ENCODE measurements around the gene LYPD4.

LYPD4 gene

DNA sequence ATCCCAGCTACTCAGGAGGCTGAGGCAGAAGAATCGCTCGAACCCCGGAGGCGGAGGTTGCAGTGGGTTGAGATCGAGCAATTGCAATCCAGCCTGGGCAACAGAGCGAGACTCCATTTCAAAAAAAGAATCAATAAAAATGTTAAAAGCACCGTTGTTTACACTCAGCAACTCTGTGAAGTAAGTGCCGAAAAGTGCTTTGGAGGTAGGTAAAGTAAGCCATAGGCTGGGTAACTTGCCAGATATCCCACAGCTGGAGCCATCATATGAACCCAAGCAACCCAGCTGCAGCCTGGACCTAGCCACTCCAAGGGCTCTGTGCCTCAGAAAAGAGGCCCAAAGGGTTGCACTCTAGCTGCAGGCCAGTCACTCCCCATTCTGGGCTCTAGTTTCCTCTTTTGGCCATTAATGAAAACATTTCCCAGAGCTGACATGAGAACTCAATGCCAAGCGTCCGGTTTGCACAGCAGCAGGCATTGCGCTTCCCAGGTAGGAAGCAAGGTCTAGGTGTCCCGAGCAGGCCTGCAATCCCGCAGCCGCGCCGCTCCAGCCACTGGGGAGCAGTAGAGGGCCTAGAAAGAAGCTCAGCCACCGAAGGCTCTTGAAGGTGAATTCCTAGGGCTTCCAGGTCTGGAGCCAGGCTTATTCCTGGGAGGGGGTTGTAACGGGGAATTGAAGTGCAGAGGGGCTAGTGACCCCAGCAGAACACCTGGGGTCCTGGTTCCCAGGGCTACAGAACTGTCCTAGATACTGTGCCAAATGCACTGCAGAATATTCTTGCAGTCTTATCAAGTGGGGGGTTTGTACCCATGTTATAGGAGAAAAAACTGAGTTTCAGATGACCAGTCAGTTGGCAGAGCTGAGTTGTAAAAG lies 28.5 kb upstream of the LYPD4 start:
- DNase-seq: peak; percentile 74 to 75

DNA sequence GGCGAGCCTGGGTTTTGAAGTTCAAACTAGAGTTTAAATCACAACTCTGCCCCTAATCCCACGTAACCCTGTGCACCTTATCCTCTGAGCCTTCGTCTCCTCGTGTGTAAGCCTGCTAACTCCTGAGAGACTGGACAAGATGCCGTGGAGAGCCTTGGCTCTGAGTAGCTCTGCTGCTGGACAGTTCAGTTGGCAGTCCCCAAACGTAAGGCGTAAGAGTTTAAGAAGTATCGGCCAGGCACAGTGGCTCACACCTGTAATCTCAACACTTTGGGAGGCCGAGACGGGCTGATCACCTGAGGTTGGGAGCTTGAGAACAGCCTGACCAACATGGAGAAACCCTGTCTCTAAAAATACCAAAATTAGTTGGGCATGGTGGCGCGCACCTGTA lies 27.9 kb upstream of the LYPD4 start:
- DNase-seq: no peak

DNA sequence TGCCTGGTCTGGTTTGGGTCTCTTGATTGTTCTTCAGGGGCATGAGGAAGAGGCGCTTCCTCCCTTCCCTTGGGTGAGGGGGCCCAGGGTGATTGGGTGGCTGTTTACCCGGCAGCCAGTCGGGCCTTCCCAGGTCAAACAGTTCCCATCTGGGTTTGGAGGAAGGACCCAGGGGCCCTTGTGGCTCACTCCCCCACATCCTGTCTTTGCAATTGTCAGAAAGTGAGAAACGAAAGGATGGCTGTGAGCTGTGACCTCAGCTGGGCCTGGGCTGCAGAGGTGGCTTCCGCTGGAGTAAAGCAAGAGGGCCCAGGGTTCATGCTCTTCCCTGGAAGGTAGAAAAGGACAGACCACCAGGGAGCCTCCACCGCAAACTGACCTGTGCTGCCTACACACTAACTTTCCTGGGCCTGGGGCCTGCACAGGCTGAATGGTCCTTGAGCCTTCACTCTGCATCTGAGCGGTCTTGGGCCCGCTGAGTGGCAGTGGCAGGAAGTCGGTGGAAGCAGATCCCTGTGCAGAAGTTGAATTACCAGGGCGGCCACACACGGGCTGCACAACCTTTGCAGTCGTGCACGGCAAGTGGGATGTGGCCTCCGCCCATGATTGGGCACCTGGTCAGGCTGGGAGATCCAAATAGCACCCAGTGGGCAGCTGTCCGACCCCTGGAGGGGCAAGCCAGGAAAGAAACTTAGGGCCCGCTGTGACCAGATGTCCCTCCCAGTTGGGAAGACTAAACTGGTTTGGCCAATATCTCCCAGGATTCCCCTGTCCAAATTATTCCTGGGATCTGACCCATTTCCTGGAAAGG lies 27.3 kb upstream of the LYPD4 start:
- peak; percentile 94 to 96 for DNase-seq

DNA sequence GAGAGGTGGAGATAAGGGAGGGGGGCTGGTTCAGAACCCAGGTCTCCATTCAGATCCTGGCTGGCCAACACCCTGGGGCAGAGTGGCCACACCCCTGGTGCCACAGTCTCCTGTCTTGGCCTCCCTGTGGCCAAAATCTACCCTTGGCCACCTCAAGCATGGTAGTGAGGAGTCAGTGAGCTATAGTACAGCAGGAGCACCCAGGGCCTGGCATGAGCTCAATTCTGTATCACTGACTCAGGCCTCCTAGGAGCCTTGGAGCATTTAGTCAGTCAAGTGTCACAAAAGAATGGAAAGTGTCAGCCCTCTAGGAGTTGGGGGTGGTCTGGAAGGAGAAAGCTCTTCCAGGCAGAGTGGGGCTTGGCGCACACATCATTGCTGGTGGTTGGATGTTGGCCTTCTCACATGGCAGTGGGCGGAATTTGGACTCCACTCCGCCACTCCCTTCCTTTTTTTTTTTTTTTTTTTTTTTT lies 26.0 kb upstream of the LYPD4 start:
- DNase-seq: peak; percentile 39 to 49

DNA sequence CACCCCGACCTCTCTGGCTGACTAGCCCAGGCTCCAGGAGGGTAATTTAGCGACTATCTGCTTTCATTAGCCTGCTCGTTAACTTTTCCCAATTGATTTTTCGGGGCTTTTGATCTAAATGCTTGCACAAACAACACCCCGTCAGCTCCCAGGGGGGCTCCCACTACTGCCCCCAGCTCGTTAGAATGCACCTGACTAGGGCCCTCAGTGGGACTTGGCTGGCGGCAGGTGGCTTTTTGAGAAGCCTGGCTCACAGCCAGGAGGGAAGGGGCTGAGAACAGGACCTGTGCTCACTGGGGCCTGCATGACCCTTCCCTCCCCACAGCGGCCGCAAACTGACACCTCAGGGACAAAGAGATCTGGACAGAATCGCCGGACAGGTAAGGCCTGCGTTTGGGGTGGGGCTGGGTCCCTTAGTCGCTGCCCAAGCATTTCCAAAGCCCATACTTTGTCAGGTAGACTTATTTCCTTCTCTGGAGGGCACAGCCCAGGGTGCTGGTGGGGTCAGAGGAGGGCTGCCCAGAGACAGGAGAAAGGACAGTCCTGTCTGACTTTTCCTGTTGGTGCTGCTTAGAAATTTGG lies 25.0 kb upstream of the LYPD4 start:
- no peak for DNase-seq

DNA sequence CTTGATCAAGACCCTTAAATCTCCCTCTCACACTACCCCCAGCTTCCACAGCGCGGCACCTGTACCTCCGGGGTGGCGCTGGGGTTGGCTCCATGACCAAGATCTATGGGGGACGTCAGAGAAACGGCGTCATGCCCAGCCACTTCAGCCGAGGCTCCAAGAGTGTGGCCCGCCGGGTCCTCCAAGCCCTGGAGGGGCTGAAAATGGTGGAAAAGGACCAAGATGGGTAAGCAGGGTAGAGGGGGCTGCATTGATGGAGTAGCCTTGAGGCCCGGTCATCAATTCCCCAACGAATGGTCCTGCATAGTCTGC lies 24.5 kb upstream of the LYPD4 start:
- no peak for DNase-seq

DNA sequence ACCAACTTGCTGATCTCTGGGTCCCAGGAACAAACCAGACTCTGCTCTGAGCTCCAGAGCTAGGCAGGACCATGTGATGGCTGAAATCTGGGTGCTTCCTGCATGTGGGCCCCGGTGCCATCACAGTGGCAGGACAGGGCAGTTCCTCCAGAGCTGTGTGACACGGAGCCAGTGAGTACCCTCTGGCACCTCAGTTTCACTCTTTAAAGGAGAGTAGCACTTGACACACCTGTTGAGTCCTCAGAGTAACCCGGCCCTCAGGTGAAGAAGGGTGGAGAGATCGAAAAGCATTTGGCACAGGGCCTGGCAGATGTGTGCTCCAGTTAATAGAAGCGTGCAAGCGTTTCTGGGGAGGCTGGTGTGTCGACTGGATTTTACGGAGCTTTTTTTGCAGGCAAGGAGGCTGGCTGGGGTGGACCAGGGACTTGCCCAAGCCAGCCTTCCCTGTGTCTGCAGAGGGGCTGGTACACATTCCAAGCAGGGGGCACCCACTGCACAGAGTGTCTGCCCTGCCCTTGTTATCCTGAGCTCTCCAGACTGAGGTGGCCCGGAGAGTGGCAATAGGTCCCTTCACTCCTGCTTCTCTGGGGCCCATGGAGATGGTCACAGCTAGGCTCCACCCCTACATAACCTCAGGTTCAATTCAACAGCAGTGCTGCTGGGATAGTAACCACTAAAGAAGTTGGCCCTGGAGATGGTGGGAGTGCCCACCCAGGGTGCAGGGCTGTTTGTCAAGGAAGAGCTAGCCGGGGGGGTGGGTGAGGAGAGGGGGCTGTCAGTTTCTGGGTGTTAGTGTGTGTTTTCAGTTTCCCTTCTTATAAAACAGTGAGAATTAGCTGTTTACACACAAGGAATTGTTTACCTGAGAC lies 23.9 kb upstream of the LYPD4 start:
- DNase-seq: no peak

DNA sequence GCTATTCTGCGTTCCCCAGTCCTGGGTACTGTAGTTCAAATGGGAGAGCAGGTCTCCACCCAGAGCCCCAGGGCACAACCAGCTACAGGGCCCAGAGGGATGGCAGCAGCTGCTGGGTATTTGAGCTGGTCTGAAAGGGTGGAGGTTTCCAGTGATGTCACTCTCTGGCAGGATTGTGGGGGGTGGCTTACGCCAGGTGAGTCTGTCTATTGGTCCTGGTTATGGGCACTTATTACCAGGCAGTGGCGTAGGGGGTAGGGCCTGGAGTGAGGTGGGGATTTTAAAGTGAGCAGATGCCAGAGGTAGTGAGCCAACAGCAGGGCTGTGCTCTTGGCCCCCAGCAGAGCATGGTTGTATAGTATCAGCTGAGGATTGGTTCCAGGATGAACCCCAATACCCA lies 21.8 kb upstream of the LYPD4 start:
- DNase-seq: no peak

DNA sequence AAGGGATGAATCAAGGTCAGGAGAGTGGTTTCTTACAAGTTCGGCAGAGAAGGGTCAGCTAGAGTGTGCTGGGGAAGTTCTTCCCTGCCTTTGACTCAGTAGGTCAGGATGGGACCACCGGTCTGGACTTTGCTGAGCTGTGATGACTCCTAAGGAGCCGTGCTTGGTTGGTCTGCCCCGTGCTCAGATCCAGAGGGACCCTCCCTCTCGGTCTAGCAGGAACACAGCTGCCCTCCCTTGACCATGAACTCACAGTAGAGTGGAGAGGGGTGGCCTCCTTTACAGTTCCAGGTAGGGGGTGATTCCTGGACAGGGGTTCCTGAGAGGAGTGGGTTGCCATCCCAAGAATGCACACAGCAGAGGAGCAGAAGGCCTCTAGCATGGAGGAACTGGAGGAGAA lies 19.9 kb upstream of the LYPD4 start:
- DNase-seq: no peak

DNA sequence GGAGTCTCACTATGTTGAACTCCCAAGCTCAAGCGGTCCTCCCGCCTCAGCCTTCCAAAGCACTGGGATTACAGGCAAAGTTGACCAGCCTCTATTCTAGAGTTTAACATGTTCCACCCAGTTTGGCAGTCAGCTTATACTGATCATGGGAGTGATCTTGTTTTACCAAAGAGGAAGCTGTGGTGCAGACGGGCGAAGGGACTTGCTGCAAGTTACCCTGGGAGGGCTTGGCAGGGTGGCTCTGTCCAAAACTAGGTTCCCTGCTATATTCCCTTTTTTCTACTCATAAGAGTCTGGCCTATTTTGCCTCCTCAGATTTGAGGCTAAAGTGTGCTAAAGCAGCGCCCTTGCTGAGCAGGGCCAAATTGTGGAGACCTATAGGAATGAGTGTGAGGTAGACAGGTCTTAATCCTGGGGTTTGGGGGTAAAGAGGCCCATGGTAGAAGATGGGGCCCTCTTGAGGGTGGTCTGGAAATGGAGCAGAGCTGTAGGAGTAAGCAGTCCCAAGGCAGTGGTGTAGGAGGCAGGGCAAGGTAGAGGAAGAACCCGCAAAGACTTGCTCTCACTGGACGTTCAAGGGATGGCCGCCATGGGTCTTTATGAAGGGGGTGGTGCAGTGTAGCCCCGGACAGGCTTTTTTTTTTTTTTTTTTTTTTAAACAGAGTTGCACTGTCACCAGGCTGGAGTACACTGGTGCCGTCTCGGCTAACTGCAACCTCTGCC lies 18.9 kb upstream of the LYPD4 start:
- DNase-seq: peak; percentile 81 to 86

DNA sequence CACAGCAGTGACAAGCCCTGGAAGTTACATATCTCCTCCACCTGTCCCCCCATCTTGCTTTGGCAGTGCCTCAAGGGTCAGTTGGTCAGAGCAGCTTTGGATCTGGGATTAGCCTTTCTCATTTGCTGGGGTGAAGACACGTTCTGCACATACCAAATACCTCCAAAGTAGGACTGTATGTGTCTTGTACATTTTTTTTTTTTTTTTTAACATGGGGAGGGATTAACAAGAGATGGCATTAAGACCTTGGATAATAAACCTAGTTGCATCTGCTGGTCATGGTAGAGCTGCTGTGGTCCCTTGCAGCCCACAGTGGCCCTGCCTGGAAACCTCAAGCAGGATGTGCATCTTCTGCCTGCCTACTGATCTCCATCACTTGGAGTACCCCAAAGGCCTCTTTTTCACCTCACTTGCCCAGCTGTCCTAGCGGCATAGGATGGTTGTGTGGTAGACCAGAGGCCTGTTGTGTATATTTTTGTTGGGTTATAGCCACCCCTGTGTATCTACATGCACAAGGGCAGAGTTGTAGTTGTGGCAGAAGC lies 18.0 kb upstream of the LYPD4 start:
- DNase-seq: no peak

DNA sequence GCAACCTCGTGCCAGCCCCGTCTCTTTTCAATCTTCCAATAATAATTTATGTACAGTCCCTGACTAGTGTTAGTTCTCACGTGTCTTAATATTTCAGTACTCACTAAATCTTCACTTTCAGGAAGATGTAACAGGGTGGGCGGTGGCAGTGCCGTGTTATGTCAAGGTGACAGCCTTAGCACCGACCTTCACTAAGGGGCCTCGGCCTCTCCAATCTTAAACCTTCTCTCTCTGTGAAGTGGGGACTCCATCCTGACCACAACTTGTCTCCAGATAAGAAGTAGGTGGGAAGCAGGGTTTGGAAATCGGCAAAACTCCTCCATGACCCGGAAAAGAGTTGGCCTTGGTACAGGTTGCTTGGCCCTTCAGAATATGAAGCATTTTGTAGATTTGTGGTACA lies 17.4 kb upstream of the LYPD4 start:
- no peak for DNase-seq

DNA sequence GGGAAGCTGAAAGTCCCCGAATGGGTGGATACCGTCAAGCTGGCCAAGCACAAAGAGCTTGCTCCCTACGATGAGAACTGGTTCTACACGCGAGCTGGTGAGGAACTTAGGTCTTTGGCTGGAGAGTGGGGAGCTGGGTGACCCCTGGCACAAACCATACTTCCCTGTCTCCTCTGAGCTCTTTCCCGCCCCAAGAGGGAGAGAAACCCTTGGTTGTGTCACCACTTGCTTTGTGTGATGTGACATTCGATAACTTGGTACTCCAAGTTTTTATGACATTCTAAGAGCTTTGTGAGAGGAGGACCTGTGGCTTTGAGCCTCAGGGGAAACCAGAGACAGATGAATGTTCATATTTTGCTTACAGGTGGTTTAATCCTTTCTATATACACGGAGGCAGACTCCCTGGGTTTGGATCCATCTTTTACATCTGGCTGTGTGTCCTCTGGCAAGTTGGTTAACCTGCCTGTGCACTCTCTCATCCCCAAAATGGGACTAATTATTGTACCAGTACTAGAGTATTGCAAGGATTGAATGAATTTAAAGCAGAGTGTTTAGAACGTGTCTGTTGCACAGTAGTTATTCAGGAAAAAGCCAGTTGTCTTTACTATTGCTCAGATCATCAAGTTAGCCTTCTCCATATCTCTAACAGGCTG lies 16.8 kb upstream of the LYPD4 start:
- DNase-seq: no peak

DNA sequence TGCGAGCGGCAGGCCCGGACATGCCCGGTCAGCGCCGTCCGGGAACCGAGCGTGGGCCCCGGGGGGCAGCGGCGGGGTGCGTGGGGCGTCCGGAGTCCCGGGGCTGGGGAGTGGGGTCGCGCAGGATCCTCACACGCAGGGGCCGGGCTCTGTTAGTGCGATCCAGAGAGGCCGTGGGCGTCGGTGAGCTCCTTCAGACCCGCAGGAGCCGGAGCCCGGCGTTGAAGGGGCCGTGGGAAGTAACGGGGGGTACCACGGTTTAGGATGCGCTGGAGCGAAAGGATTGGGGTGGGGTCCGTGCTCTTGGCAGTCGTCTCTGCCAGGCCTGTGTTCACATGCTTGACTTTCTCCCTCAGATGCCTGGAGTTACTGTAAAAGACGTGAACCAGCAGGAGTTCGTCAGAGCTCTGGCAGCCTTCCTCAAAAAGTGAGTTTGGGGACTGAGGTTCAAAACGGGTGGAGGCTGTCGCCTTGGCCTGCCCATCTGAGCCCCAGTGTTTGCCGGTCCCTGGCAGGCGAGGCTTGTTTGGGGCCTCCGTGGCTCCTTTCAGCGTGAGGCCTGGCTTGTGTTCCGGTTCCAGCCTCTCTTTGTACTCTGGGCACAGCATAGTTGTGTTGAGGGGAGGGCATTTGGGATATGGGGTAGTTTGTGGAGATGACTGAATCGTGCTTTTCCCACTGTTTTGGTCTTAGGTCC lies 16.1 kb upstream of the LYPD4 start:
- DNase-seq: no peak

DNA sequence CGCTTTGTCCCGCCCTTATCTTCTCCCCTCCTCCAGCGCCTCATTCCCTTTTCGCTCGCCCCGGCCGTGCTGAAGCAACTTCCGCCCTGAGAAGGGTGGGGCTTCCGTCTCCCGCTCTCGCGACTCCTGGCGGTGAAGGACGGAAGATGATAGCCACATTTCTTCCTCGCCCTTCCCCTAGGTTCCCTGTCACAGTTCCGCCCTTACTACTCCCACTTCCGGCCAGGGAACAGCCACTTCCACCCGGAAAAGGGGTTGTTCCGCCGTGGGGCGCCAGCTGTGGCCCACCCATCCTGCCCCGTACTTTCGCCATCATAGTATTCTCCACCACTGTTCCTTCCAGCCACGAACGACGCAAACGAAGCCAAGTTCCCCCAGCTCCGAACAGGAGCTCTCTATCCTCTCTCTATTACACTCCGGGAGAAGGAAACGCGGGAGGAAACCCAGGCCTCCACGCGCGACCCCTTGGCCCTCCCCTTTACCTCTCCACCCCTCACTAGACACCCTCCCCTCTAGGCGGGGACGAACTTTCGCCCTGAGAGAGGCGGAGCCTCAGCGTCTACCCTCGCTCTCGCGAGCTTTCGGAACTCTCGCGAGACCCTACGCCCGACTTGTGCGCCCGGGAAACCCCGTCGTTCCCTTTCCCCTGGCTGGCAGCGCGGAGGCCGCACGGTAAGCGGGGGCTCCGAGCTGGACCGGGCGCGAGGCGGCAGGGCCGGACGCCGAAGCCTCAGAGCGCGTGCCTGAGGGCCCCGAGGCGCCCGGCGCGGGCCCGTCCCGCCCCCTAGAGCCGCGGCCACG lies 15.3 kb upstream of the LYPD4 start, which contains the start of gene RPS19:
Gene RPS19, plus strand, starts transcription at position 638 of the 801 bp plus-strand sequence. CDS start 520 bp downstream, outside the sequence.
- peak; percentile 98 to 99 for DNase-seq

DNA sequence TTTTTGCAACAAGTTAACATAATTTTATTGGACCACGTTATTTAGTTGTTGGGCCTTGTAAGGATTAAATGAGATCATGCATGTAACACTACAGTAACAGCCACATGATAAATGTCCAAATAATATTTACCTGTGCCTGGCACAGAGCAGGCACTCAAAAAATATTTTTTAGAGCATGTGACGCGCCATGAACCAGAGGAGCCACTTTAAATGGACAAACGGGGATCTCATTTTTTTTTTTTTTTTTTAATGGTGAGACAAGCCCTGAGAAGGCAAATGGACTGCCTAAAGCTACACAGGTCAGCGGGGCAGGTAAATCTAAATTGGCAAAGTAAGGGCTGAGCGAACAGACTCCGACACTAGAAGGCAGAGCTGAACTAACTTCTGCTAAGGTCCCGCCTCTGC lies 14.7 kb upstream of the LYPD4 start:
- no peak for DNase-seq

DNA sequence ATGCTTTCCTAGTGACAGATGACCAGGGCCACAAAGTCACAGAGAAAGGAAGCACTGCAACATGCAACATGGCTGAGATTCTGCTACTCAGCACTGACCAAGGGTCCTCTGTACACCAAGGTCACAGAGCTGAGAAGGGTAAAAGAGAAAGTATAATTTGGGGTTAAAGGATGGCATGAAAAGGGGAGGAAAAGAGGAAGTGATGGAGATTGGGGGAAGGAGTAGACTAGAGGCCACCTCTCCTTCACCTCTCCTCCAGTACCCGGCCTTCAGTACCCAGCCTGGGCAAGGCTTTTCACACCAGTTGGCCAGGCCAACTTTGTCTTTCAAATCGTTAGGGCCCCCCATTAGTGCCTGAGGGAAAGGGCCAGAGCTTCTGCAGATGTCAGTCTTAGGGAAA lies 9.3 kb upstream of the LYPD4 start:
- no peak for DNase-seq

DNA sequence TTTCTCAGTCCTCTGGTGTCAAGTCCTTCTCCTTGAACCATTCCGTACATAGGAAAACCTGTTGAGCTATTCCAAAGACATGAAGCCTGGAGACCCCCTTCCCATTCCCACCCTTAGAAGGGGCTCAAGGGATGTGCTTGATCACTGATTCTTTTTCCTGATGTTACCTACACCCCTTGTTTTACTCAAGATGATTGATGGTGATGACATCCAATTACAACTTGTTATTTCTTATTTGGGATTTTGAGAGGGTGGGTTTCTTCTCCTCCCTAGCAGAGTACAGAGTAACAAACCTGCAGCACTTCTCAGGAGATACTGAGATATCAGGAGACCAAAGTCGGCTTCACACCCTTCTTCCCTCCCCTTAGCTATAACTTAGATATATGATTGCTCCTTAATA lies 8.9 kb upstream of the LYPD4 start:
- DNase-seq: no peak

DNA sequence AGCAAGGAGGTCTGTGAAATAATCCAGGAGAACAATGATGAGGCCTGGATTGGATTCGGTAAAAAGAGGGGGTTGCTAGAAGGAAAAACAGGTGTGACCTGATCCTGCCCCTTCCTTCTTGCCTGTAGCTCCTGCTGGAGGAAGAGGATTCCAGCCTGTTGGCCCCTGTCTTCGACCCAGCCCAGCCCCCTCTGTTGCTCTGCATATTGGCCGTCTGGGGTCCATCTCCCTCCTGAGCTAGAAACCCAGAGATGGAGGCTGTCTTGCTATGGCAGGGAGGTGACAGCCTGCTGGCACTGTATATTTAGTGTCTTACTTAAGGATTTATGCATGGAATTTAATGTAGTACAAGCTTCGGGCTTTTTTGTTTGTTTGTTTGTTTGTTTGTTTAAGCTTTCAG lies 7.0 kb upstream of the LYPD4 start:
- no peak for DNase-seq

DNA sequence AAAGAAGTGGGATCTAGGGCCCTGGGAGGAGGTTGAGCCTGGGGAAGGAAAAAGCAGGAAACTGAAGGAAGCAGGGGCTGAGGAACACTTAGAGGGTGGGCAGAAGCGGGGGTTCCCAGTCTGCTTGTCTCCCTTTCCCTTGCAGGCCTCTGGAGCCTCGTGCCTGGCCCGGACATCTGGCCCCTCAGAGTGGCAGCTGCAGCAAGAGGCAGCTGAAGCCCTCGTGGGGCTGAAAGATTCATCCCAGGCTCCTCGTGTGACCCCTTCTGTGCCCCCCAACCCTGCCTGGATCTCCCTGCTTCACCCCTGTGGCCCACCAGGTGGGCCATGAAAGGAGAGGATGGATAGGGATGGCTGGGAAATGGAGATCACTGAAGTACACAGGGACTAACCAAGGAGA lies 5.9 kb upstream of the LYPD4 start:
- DNase-seq: no peak
